NCI-H446 treated with DMSO at 0.1 percent for 48 hours (cell line): ENCODE results near the gene CCNK.

Experiments used
- DNase-seq: peaks from one replicate; lab custom pipeline; 2025; lab: John Stamatoyannopoulos, UW

Gene CCNK

DNA sequence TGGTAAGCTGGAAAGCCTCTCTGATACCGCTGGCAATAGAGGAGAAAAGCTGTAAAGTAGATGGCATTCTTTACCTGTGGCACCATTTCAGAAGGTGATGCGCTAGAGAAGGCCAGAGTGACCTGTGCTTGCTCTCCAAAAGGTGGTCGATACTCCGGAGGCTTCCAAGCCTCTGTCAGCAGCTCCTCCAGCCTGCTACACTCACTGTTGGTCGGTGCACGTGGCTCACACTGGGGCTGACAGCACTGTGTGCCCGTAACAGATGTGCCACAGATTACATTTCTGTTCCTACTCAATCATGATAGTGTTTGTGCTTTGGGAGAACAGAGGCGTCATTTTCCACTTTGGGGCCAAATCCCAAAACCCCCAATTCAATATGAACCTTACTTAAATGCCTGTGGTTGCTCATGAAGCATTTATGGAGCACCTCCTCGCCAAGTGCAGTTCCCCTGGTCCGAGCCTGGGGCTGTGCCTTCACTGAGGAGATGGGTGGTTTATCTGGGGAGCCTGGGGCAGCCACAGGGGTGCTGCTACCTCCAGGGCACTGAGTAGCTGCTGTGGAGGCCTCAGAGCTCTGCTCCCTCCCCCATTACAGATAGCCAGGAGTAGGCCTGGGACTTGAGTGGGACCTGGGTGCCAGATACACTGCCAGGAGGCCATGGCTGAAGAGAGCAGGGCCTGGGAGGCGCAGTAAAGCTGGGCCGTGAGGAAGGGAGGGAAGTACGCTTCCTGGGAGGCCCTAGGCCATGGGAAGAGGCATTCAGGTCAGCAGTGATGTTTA lies 26.8 kb downstream of the CCNK start:
- DNase-seq = no peak

DNA sequence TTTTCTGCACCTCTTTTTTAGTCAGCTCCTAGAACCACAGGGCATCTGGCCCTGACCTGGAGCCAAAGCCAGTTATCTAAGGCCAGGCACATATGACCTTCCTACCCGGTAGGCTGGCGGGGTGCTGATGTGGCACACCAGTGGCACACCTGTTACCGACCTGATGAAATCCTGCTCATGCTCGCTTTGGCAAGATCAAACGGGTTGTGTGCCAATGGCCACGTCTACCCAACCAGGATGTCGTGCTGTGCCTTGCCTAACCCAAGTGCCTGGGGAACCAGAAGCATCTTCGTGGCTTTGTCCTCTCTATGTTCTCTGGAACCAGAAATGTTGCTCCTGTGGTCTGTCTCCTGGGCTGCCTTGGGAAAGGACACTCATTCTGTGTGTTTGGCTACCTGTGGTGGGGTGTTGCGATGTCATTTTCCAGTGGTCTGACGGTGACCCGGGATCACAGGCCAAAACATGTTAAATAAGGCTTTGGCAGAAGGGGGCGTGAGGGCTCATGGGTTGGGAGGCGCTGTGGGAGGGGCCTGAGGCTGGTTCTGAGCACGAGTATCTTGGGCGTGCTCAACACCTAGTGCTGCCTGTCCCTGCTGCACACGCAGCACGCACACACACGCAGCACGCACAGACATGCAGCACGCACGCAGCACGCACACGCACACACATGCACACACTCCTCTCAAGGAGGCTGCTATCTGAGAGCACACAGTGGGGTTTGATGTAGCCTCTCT lies 27.9 kb downstream of the CCNK start:
- no peak for DNase-seq

DNA sequence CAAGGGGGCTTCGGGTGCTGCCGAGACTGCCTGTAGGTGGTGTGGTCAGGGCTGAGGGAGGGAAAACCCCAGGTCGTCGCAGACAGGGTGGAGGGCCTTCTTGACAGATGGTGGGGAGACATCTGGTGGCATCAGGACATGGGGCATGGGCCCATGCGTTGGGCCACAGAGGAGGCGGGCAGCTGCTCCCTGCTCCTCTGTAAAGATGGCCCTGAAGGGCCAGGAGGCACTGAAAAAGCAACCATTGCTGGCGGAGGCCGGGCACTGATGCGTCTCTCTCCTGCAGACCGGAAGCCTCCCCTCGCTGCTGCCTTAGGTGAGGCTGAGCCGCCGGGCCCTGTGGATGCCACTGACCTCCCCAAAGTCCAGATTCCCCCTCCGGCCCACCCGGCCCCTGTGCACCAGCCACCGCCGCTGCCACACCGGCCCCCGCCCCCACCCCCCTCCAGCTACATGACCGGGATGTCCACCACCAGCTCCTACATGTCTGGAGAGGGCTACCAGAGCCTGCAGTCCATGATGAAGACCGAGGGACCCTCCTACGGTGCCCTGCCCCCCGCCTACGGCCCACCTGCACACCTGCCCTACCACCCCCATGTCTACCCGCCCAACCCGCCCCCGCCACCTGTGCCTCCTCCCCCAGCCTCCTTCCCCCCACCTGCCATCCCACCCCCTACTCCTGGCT lies 28.8 kb downstream of the CCNK start:
- no peak for DNase-seq

DNA sequence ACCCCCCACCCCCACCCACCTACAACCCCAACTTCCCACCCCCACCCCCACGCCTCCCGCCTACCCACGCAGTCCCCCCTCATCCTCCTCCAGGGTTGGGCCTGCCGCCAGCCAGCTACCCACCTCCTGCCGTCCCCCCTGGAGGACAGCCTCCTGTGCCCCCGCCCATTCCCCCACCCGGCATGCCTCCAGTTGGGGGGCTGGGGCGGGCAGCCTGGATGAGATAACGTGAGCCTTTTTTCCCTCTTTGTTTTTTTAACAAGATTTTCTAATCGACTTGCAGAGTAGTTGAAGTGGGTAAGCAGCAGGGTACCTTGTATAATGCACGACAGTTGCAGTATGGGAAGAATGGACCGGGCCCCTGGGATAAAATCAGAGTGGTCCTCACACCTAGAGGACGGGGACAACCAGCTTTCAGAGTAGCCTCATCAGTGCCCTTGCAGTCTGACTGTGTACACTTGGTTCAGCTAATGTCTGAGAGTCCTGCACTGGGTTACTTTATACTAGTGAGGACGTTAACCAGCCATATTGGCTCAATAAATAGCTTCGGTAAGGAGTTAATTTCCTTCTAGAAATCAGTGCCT lies 29.4 kb downstream of the CCNK start:
- no peak for DNase-seq

DNA sequence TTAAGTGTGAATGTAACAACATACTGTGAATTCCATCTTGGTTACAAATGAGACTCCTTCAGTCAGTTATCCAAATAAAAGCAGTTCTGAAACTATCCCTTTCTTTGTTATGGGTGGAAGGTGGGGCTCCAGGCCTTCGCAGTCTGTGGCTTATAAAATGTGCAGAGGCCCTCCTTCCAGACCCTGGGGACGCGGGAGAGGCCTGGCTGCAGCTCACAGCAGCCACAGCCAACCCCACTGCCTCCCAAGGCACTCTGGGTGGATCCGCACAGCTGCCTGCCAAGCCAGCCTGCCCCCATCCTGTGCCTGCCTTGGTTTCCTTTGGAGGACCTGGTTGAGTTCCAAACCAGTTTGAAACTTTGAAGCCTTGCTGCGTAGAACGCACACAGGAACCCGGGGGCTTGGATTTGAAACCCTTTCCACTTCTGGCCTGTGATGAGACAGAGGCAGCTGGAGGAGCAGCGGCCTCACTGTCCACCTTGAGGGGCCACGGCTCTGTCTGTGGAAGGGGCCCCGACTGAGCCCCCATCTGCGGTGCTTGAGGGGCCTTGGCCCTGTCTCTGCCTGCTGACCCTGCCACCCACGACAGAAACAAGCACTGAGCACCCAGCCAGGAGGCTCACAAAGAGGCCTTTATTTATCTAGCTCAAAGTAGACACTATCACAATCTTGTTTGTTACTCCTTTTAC lies 30.4 kb downstream of the CCNK start:
- DNase-seq = no peak

DNA sequence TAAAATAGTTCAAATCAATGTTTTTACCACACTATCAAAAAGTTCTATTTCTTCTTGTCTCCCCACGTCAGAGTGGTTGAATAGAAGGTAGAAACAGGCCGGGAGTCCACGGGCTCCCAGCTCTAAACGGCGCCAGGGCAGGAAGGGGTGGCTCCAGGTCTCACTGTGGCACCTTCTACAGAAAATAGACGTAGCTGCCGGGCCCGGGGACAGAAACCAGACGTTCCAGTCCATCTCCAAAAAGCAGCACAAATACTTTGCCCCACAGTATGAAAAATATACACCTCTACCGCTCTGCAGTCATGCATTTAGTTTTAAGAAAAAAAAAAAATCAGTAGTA lies 30.9 kb downstream of the CCNK start:
- DNase-seq = no peak

DNA sequence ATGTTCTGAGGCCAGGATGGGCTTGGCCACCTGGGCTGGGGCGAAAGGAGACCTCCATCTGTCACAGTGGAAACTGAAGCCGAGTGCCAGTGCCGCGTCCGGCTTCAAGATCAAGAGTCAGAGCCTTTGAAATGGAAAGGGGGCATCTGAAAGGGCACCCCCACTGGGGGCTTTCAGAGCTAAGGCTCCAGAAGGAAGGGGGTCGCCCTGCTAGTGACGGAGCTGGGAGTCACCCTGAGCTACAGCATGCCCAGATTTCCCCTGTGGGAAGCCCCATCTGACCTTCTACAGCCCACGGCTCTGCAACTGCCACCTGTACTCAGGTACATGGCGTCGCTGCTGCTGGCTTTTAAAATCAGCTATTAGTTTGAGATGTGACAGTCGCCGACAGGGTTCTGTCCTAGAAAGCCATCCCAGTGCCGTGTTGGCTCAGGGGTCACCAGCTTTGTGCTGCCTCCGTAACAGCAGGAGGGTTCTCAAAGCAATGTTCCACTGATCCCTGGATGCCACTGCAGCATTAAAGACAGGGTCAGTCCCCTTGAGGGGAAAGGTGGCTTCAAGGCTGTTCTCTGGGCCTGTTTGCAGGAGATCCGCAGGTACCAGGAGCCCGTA lies 31.5 kb downstream of the CCNK start:
- DNase-seq = no peak

DNA sequence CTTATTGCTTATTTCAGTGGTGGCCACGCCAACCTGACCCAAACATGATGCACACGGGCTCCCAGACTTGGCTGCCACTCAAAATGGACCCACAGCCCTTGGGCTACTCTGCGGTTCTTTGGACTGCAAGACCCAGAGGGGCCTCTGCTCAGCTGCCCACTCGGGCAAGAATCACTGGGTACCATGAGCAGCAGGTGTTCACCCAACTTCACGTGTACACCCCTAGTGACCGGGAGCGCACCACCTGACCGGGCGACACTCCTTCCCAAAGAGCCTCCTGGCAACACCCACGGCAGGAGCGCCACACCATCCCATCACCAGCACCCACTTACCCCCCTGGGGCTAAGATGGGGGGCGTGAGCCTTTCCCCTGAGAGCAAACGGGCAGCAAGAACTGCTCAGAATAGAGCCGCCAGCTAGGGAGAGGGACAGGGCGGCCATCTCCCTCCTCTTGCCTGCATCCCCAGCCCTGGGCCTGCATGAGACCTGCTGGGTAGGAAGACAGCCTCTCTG lies 32.0 kb downstream of the CCNK start:
- no peak for DNase-seq

DNA sequence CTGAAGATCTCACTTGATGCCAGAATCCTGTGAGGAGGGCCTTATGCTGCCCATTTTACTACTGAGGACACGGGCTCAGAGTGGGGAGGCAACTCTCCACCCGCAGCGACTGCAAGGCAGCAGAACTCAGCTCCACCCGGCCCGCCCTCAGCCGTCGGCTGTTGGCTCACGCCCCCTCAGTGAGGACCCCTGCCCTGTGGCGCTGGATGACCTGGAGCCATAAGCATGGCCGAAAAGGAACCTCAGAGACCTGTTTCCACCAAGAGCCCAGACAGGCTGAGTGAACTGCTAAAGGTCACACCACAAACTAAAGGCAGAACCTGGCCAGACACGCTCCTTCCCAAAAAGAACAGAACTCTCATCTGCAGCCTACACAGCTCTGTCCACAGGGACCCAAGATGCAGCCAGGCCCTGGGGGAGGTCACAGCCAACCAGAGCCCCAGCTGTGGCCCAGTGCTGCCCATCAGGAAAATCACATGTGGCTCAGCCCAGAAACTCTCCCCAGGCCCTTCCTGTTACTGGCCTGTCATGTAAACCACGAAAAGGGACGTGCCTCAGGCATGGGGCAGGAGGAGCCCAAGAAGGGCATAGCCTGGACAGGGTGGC lies 32.8 kb downstream of the CCNK start:
- no peak for DNase-seq

DNA sequence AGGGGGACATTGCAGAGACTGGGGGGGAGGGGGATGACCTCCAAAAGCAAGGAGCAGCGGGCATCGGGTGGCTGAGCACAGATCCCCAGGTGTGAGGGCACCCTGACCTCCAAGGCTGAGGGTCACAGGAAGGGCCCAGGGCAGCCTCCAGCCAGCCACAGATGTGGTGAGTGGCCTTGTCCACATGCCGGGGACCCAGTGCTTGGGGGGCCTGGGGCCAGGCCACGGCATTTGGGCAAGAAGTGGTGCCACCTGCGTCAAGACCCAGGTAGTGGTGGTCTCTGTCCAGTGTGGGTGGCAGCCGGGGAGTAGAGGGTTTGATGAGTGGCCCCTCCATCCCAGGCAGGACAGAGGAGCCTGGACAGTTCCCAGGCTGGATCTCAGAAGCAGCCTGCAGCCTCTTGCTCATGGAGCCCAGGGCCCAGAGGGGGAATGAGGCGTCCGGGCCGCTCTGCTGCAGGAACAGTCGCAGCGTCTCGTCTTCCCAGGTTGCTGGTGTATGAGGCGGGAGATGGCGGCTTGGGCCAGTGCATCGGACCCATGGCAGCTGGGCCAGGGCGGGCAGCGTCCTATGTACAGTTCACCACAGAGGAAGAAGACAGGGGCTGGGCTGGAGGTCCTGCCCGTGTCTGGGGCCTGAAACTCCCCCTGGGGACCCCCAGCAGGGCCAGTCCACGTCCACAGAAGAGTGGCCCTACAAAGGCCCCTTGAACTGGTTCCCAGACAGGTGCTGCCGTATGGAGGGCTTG lies 33.5 kb downstream of the CCNK start:
- no peak for DNase-seq

DNA sequence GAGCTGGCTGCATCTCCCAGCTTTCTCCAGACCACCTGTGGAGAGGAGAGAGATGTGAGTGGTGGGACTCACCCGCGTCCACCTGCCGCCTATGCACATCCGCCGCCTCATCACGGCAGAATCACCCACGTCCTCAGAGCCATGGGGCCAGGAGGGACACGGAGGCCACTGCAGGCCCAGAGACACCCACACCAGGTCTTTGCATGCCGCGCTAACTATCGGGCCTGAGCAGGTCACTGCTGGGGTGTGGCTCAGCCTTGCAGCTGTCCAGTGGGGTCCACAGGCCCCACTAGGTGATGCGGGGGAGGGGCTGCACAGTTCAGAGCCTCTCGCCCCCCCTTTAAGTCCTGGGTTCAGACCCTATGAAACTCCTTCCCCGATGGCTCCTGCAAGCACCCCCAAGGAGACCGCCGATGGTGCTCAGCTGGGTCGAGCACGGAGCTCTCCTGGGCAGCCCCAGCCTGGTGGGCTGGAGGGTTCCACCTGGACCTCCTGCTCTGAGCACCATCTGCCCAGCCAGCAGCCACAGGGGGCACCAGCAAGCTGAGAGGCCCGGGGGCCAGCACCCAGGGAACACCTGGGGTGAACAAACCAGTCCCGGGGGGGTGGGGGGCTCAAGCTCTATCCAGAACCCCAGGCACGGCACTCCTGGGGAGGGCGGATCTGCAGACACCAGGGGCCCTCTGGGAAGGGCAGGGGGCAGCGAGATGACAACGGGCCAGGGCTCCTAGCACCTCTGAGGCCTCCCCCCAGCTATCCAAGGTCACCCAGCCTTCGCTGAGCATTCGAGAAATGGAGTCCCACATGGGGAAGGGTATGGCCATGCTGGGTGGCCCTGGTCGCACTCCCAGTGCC lies 34.3 kb downstream of the CCNK start:
- DNase-seq = no peak

DNA sequence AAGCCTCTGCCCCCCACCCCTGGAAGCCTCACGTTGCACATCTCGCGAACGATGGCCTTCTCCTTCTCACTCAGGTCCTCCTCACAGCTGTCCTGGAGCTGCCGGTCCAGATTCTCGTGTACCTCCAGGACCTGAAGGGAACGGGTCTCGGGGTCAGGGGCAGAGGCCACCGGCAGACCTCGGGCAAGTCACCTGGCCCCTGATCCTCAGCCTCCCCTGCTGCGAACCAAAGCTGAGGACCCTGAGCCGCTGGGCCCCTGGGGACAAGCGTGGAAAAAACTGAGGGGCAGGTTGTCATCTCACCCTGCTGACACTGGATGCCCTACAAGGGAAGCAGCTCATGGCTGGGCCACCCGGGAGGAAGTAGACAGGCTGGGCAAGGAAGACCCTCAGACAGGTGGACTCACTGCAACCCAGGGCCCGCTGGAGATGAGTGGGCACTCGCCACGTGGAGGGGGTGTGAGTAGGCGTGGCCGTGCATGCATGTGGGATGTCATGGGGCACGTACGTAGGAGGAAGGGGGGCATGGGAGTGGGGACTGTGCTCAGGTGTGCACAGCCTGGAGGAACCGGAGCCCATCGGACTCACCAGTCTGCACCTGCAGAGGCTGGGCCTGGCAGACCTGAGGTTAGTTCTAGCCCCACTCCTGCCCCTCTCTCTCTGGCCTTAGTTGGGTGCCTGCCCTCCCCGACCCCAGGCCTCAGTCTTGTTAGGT lies 35.1 kb downstream of the CCNK start:
- DNase-seq = no peak

DNA sequence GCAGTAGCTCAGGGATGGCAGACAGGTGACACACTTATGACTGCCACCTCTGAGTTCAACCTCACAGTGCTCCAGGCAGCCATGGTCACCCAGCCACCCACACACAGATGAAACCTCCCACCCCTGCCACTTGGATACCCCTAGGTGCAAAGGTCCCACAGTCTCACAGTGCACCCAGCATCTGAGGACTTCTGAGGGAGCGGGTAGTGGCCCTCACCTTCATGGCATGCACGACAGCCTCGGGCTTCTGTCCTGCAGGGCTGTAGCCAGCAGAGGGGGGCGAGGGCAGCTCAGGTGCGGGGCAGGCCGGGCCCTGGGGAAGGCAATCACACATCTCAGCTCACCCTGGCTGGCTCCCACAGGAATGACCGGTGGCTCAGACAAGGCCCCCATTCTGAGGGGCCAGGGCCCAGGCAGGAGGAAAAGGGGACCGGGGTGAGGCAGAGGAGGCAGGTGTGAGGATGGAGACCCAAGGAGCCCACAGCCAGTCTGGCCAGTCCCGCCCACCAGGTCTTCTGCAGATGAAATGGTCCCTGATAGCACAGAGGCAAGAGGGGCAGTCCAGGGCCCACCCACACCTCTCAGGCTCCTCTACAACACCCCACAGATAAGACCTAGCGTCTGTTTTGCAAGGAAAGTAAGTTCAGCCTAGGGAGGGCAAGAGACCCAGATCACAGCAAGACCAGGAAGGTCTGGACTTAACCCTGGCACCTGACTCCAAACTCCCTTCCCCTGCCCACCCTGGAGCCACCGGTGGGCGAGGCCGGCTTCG lies 35.8 kb downstream of the CCNK start:
- DNase-seq = no peak

DNA sequence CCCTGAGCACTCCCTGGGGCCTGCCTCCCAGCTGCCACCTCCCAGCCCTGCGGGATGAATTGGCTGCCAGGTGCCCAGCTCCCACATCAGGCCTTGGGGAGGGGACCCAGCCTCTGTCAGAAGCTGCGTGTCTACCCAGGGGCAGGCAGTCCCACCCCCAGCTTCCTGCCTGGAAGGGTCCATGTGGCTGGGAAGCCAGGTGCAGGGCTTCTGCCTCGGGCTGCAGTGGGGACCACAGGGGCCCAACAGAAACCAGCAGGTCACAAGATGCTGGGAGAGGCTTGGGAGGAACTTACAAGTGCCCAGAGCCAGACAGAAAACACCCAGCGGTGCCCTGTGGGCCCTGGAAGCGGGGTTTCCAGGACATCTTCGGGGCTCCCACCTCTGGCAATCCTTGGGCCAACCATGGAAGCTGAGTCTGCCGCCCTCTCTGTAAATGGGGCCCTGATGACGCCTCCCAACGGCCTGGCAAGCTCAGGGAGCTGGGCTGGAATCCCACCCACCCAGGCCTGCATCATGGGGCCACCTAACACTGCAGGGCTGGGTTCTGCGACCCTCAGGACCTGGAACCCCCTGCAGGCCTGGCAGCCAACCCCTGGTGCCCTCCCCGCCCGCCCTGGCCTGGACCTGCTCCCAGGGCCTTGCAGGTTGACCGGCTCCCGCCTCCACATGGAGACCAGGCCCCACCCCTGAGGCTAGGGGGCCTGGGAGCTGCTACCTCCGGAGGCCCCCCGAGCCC lies 36.6 kb downstream of the CCNK start:
- DNase-seq = no peak

DNA sequence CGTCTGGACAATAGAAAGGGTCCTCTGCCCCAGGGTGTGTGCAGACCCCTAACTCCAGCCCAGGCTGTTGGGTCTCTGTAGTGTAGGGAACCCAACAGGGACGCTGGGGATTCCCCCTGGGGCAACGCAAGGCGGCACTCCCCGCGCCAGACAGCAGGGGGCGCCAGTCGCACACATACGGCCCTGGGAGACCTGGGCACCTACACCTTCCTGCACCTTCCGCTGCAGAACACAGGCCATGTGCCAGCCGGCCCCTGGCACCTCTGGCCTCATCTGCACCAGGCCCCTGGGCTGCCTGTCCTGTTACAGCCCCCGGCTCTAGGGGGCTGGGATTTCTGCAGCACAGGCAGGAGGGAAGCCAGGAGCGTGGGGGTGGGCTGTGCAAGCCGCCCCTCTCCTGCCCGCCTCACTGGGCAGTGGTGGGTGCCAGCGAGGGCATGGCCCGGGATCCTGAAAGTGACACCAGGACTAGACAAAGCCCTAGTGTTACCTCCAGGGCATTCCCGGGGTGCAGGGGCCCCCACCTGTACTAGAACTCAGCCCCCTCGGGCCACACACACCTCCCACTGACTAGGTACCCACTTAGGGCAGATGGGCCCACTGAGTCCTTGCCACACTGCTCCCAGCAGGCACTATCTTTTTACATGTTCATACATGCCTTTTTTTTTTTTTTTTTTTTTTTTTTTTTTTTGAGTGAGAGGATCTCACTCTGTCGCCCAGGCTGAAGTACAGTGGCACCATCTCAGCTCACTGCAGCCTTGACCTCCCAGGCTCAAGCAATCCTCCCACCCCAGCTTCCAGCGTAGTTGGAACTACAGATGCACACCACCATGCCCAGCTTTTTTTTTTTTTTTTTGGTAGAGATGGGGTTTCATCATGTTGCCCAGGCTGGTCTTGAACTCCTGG lies 37.5 kb downstream of the CCNK start:
- no peak for DNase-seq

DNA sequence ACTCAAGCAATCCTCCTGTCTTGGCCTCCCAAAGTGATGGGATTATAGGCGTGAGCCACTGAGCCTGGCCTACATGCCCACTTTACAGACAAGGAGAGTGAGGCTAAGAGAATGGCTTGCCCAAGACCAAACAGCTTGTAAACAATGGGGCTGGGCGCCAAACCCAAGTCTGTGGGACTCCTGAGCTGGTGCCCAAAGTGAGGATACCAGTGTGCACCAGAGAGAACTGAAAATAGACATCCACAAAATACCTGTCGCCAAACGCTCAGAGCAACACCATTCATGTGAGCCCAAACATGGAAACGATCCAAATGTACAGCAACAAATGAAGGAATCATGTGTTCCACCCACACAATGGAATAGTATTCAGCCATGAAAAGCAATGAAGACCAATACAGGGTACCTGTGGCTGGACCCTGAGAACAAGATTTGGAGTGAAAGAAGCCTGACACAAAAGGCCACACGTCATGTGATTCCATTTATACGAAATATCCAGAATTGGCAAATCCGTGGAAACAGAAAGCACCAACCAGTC lies 38.2 kb downstream of the CCNK start:
- no peak for DNase-seq
